Nephron progenitor cell (in vitro differentiated cells): Measurements from ENCODE around the gene NCKAP5.
"Not testable (repeated sequence)": the region's sequence is repeated elsewhere in the genome, so short reads cannot be mapped to it uniquely, and the experiment has no call there.

Source experiments
- DNase-seq: peaks from one replicate; pipeline ENCODE4 v3.0.0; 2021
- H3K27ac Mint-ChIP-seq: 2 replicates; pipeline ENCODE4 v1.8.0; 2021; ENCODE audit warnings: mild to moderate bottlenecking, moderate library complexity, mixed read lengths
- H3K27me3 Mint-ChIP-seq: 2 replicates; pipeline ENCODE4 v1.8.0; 2021; ENCODE audit warnings: mild to moderate bottlenecking, low read depth, mixed read lengths; ENCODE audit not compliant: poor library complexity
- H3K36me3 Mint-ChIP-seq: 2 replicates; pipeline ENCODE4 v1.8.0; 2021; ENCODE audit warnings: low read depth, mixed read lengths
- H3K4me1 Mint-ChIP-seq: 2 replicates; pipeline ENCODE4 v1.8.0; 2021; ENCODE audit warnings: mixed read lengths
- H3K4me3 Mint-ChIP-seq: 2 replicates; pipeline ENCODE4 v1.8.0; 2021; ENCODE audit warnings: mild to moderate bottlenecking, moderate library complexity, mixed read lengths
- H3K9me3 Mint-ChIP-seq: 2 replicates; pipeline ENCODE4 v1.8.0; 2021; ENCODE audit warnings: mild to moderate bottlenecking, moderate library complexity, mixed read lengths
- TF ChIP-seq, protein P1 (sequence below): fragments of 200-600 bp; sonication (generic); IDR thresholded peaks from 2 replicates; pipeline ENCODE4 v1.5.0; 2021; ENCODE audit warnings: antibody characterized with exemption

Gene NCKAP5

DNA sequence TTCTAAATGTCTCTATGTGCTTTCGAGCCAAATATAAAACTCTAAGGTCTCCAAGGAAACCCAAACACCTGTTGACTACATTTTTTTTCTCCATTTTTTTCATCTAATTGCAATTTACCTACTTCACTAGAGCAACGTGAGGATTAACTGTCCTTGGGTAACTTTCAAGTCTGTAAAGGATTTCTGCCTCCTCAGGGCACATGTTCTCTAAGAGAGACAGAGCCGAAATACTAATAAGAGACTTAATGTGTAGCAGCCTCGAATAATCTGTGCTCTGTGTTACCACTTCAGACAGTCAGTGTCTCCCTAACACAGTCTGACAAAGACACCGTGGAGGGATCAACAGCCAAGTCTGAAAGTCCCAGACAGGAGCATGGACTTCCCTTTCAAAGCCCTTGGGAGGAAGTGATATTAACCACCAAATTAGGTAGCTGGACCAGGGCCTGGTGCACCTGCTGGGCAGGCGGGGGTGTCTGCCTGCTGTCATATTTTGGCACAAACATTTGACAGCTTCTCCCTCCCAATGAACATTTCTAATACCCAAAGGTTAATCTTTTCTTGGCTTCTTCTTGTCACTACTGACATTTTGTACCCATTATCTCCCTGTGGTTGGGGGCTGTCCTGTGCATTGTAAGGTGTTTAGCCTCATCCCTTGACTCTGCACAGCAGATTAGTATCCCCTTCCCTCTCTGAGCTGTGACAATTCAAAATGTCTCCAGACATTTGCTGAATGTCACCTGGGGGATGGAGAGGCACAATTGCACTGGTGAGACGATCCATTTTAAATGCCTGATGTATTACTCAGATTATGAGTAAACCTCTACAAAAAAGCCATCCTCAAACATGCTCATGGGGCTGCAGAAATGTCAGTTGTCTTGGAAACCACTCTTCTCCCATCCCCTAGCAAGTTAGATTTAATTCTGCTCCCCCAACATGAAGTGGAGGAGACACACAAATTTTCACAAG is 852.6 kb downstream of the NCKAP5 start:
- no peaks in the 10 kb centered on the region for H3K27me3 Mint-ChIP-seq
- H3K9me3 Mint-ChIP-seq, result no peaks in the 10 kb centered on the region
- H3K4me1 Mint-ChIP-seq, result peaks cover 21% of the 10 kb centered on the region
- no peaks in the 10 kb centered on the region for H3K36me3 Mint-ChIP-seq
- H3K27ac Mint-ChIP-seq, result no peak overlapping the region
- no peak for DNase-seq
- H3K4me3 Mint-ChIP-seq, result no peak overlapping the region
- TF ChIP-seq, protein P1, sequence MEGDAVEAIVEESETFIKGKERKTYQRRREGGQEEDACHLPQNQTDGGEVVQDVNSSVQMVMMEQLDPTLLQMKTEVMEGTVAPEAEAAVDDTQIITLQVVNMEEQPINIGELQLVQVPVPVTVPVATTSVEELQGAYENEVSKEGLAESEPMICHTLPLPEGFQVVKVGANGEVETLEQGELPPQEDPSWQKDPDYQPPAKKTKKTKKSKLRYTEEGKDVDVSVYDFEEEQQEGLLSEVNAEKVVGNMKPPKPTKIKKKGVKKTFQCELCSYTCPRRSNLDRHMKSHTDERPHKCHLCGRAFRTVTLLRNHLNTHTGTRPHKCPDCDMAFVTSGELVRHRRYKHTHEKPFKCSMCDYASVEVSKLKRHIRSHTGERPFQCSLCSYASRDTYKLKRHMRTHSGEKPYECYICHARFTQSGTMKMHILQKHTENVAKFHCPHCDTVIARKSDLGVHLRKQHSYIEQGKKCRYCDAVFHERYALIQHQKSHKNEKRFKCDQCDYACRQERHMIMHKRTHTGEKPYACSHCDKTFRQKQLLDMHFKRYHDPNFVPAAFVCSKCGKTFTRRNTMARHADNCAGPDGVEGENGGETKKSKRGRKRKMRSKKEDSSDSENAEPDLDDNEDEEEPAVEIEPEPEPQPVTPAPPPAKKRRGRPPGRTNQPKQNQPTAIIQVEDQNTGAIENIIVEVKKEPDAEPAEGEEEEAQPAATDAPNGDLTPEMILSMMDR, result no peak

- Mint-ChIP-seq H3K4me3 (no peak overlapping the region), H3K36me3 (no peaks in the 10 kb centered on the region), H3K9me3 (no peaks in the 10 kb centered on the region), H3K27me3 (no peaks in the 10 kb centered on the region), H3K4me1 (no peaks in the 10 kb centered on the region), H3K27ac (no peak overlapping the region)
- TF ChIP-seq, protein P1, result no peak
- no peak for DNase-seq
Measured at GRCh38 chr2:132703396-132703795, 864.9 kb downstream of the NCKAP5 start.

DNA sequence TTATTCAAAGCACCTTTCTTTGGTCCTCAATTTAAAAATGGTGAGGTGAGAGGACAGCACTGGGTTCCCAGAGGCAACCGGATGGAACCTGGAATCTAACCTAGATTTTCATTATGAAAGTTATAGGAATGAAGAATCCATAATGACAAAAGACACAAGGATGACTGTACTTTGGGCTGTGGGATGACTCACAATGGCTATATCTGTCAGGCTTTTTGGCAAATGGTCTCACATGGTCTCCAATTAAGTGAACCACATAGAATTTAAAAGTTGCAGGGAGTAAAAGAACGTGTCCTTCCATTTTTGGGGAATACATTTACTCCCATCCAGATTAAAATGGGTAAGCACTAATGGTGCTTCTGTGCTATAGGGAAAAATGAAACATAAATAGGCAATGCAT is 866.5 kb downstream of the NCKAP5 start:
- Mint-ChIP-seq H3K4me3 (no peak overlapping the region), H3K4me1 (no peaks in the 10 kb centered on the region), H3K9me3 (no peaks in the 10 kb centered on the region), H3K27ac (no peak overlapping the region), H3K36me3 (no peaks in the 10 kb centered on the region), H3K27me3 (no peaks in the 10 kb centered on the region)
- TF ChIP-seq, protein P1, result no peak
- DNase-seq, result no peak

DNA sequence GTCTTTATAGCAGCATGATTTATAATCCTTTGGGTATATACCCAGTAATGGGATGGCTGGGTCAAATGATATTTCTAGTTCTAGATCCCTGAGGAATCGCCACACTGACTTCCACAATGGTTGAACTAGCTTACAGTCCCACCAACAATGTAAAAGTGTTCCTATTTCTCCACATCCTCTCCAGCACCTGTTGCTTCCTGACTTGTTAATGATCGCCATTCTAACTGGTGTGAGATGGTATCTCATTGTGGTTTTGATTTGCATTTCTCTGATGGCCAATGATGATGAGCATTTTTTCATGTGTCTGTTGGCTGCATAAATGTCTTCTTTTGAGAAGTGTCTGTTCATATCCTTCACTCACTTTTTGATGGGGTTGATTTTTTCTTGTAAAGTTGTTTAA is 868.5 kb downstream of the NCKAP5 start:
- H3K27me3 Mint-ChIP-seq, H3K27ac Mint-ChIP-seq, H3K36me3 Mint-ChIP-seq, H3K4me3 Mint-ChIP-seq, H3K4me1 Mint-ChIP-seq, DNase-seq, H3K9me3 Mint-ChIP-seq: not testable (repeated sequence)

- not testable (repeated sequence) for H3K27ac Mint-ChIP-seq, H3K9me3 Mint-ChIP-seq, H3K36me3 Mint-ChIP-seq, DNase-seq, H3K27me3 Mint-ChIP-seq, H3K4me3 Mint-ChIP-seq, H3K4me1 Mint-ChIP-seq
Measured at GRCh38 chr2:132698347-132698746, 869.9 kb downstream of the NCKAP5 start.

DNA sequence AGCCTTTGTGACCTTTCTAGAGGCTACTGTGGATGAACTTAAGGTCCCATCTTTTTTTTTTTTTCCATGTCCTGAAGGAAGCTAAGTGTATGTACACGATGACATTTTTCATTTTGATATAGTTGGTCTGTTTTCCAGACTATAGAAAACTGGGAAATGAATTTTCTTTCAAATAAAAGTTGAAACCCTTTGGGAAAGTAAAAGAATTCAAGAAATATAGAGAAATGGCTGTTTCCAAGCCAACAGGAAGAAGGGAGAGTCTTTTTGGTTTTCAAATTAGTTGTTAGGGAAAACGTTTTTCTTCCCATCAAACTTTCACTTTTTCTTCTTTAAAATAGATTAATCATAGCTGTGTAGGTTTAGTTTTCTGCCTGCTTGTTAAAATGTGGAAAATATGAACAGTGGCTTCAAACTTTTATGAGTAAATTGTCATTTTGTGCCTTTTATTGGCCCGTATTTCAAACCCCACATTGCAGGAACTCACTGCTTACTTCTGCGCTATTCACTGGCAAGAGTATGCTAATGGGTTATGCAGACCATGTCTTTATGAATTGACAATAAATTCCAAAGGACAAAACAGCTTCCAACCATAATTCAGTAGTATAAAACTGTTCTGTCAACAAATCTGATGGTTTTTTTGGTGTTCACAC is 870.6 kb downstream of the NCKAP5 start:
- no peak overlapping the region for H3K27ac Mint-ChIP-seq
- no peaks in the 10 kb centered on the region for H3K27me3 Mint-ChIP-seq
- no peaks in the 10 kb centered on the region for H3K36me3 Mint-ChIP-seq
- no peak for DNase-seq
- H3K4me1 Mint-ChIP-seq, result no peaks in the 10 kb centered on the region
- no peaks in the 10 kb centered on the region for H3K9me3 Mint-ChIP-seq
- H3K4me3 Mint-ChIP-seq, result no peak overlapping the region
- TF ChIP-seq, protein P1, result no peak
